ENCODE results near the gene MYO7A. TPM values are rescaled to one million over a fixed set of nuclear protein-coding genes. Genes with fewer than 3 reads are reported as not detected.

The MYO7A gene
- total and polyA plus RNA-seq, 8 donors = 1.4 to 29.2 (median 3.3) TPM

DNA sequence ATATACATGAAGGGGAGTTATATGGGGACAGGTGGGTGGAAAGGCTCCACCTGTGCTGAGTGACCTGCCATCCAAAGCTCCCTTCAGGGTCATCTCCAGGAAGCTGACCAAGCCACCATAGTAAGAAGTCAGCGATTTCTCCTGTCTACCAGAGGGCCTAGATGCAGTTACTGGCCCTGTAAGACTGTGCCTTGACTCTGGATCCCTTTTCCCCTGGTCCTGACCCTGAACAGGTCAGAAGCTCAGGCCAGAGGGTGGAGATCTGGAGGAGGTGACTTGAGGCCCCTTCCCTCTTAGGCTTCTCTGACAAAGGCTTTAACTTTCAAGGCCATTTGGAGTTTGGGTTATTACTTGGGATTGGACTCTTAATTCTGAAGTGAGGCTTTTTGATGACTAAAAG is 103.8 kb downstream of the MYO7A start:
- Histone ChIP-seq H3K27me3 (no peaks in the 10 kb centered on the region), H3K4me1 (peaks cover 0 to 3% (median under 1%) of the 10 kb centered on the region in 4 donors), H3K27ac (no peak overlapping the region), H3K9me3 (no peaks in the 10 kb centered on the region), H3K36me3 (no peaks in the 10 kb centered on the region), H3K4me3 (no peak overlapping the region)
- intact Hi-C loops (cut with DNase I; ENCODE audit: low total_unique reads) = no loop called here
- TF ChIP-seq, protein P1, sequence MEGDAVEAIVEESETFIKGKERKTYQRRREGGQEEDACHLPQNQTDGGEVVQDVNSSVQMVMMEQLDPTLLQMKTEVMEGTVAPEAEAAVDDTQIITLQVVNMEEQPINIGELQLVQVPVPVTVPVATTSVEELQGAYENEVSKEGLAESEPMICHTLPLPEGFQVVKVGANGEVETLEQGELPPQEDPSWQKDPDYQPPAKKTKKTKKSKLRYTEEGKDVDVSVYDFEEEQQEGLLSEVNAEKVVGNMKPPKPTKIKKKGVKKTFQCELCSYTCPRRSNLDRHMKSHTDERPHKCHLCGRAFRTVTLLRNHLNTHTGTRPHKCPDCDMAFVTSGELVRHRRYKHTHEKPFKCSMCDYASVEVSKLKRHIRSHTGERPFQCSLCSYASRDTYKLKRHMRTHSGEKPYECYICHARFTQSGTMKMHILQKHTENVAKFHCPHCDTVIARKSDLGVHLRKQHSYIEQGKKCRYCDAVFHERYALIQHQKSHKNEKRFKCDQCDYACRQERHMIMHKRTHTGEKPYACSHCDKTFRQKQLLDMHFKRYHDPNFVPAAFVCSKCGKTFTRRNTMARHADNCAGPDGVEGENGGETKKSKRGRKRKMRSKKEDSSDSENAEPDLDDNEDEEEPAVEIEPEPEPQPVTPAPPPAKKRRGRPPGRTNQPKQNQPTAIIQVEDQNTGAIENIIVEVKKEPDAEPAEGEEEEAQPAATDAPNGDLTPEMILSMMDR (IDR thresholded peaks at IDR 0.05) = no peak
- TF ChIP-seq EP300 (IDR thresholded peaks at IDR 0.05) = no peak
- no peak for TF ChIP-seq POLR2AphosphoS5 (IDR thresholded peaks at IDR 0.05)
- no peak for TF ChIP-seq POLR2A (IDR thresholded peaks at IDR 0.05)
- 78 to 100% (median 93%) methylated on average over 1 of the region's 1 CpG for WGBS, 5 donors
- DNase-seq = no peak

DNA sequence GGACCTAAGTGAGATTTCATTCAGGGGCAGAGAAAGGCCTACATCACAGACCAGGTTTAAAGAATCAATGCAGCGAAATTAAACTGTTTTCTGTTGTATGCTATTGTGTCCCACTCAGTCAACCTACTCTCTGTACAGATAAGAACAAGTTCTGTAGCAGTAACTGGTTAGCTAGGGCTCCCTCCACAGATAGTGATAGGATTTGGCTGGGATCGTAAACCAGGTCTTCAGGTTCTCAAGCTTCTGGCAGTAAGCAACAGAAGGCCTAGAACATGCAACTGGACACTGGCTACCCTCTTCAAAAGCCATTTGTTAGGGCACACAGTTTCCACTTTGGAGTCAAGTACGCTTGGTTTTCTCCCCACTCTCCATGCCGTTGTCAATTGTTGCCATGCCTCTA is 104.2 kb downstream of the MYO7A start:
- no peak for DNase-seq
- Histone ChIP-seq H3K27ac (no peak overlapping the region), H3K27me3 (no peaks in the 10 kb centered on the region), H3K4me1 (peaks cover 0 to 7% (median 3%) of the 10 kb centered on the region in 4 donors), H3K9me3 (no peaks in the 10 kb centered on the region), H3K36me3 (no peaks in the 10 kb centered on the region), H3K4me3 (no peak overlapping the region)
- 79 to 91% (median 87%) methylated on average over 4 of the region's 4 CpGs for WGBS, 5 donors
- intact Hi-C loops (cut with DNase I; ENCODE audit: low total_unique reads) = no loop called here
- TF ChIP-seq POLR2AphosphoS5 (IDR thresholded peaks at IDR 0.05) = no peak
- no peak for TF ChIP-seq POLR2A (IDR thresholded peaks at IDR 0.05)
- no peak for TF ChIP-seq EP300 (IDR thresholded peaks at IDR 0.05)
- TF ChIP-seq, protein P1 (IDR thresholded peaks at IDR 0.05) = no peak

DNA sequence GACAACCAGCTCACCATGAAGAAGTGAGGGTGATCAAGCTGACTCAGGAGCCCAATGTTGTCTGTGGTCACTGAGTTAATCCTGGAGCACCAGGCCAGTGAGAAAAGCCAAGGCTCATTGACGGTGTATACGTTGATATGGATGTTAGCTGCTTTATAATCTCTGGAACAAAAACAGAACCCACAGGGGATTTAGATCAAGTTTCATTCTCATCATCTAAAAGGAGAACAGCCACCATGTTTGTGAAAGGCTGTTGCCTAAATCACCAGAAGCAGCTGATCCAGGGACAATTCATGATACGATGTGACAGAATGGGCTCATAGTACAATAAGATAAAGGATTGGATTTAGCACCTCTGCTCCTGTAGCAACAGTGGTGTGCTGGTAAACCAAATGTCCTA is 105.0 kb downstream of the MYO7A start:
- 78 to 91% (median 85%) methylated on average over 3 of the region's 3 CpGs for WGBS, 5 donors
- TF ChIP-seq POLR2AphosphoS5 (IDR thresholded peaks at IDR 0.05) (no peak), POLR2A (IDR thresholded peaks at IDR 0.05) (no peak), EP300 (IDR thresholded peaks at IDR 0.05) (no peak)
- TF ChIP-seq, protein P1 (IDR thresholded peaks at IDR 0.05) = no peak
- H3K36me3 ChIP-seq = no peaks in the 10 kb centered on the region
- intact Hi-C loops (cut with DNase I; ENCODE audit: low total_unique reads) = no loop called here
- DNase-seq = no peak
- no peaks in the 10 kb centered on the region for H3K9me3 ChIP-seq
- peaks cover 0 to 8% (median 3%) of the 10 kb centered on the region in 4 donors for H3K4me1 ChIP-seq
- H3K27ac ChIP-seq = no peak overlapping the region
- H3K4me3 ChIP-seq = no peak overlapping the region
- H3K27me3 ChIP-seq = no peaks in the 10 kb centered on the region

DNA sequence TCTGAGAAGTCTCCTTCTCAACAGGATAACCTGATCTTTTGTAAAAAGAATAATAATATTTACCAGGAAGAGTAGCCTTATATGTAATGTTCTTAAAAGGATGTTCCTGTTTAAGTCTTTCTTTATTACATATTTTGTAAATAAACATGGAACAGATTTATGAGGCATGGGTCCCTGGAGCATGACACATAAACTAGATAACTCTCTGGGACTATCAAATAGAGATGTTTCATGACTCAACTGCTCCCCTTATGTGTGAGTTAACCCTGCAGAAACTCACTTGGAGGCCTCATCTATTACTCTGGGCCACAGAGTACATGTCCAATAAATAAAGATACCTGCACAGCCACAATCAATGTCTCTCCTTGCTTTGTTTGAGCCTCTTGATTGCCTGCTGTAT is 108.9 kb downstream of the MYO7A start:
- Histone ChIP-seq H3K27me3 (no peaks in the 10 kb centered on the region), H3K4me1 (peaks cover 0 to 8% (median 3%) of the 10 kb centered on the region in 4 donors), H3K9me3 (no peaks in the 10 kb centered on the region), H3K36me3 (no peaks in the 10 kb centered on the region), H3K27ac (no peak overlapping the region), H3K4me3 (no peak overlapping the region)
- no peak for TF ChIP-seq POLR2AphosphoS5 (IDR thresholded peaks at IDR 0.05)
- TF ChIP-seq EP300 (IDR thresholded peaks at IDR 0.05) = no peak
- TF ChIP-seq, protein P1 (IDR thresholded peaks at IDR 0.05) = no peak
- no peak for TF ChIP-seq POLR2A (IDR thresholded peaks at IDR 0.05)
- DNase-seq = no peak
- intact Hi-C loops (cut with DNase I; ENCODE audit: low total_unique reads) = no loop called here
